ENCODE measurements around the gene DPH3.

DPH3 gene

DNA sequence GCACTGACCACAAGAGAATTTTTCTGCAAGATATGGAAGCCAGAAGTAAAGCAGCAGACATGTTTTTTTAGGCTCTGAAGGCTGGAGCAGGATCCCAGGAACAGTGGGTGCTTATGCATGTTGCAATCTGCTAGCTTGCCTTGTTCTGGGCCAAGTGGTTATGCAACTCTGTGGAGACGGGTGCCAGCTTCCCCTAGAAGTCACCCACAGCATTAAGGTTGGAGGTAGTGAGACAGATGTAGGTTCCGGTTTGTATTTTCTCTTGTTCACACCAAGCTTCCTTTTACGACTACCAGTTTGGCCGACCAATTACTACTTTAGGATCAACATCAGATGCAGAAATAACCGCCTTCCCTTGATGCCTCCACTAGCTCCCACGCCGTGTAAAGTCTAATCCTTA, 11.1 kb downstream of the DPH3 start:
- no peak for DNase-seq

DNA sequence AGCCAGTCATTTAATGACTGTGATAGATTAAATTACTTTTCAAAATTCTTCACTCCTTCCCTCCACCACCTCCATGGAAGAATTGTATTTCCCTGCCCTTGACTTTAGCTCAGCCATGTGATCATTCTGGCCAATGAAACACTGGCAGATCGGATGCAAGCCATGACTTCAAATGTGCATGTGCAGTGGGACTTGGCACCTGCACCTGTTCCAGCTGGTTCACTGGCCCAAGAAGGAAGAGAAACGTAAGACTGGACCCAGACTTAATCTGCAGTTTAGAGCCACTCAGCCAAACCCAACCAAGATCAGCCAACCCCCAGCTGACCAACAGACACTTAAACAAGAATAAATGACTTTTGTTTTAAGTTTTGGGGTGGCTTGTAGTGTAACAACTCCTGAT, 11.8 kb downstream of the DPH3 start:
- no peak for DNase-seq

DNA sequence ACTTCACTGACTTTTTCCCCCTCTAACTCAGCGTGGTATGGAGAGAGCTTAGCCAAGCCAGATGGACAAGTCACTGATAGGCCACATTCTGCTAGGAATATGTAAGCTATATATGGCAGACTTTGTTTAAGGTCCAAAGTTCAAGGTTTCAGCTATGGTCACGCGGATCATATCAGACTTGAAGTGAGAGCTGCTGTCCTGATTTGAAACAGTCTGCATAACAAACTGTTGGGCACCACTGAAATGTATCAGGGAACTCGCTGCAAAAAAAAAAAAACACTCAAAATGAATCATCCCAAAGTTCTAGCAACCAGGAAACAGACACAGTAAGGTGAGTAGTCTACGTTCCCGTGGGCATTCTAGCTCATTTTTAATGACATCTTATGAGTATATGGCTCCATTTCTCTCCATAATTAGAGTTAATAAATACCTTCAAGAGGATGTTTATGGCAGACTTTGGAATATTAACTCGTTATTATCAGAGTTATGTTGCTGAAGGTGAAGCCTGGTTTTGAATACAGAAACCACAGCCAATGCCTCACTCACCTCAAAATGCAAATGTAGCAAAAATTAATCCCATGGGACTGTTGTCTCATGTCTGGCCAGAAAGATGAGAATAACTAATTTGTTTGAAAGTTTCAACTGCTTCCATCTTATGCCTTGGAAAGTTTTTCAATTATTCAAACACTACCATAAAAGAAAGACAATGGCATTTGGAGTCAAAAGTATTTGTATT, 12.3 kb downstream of the DPH3 start:
- no peak for DNase-seq

DNA sequence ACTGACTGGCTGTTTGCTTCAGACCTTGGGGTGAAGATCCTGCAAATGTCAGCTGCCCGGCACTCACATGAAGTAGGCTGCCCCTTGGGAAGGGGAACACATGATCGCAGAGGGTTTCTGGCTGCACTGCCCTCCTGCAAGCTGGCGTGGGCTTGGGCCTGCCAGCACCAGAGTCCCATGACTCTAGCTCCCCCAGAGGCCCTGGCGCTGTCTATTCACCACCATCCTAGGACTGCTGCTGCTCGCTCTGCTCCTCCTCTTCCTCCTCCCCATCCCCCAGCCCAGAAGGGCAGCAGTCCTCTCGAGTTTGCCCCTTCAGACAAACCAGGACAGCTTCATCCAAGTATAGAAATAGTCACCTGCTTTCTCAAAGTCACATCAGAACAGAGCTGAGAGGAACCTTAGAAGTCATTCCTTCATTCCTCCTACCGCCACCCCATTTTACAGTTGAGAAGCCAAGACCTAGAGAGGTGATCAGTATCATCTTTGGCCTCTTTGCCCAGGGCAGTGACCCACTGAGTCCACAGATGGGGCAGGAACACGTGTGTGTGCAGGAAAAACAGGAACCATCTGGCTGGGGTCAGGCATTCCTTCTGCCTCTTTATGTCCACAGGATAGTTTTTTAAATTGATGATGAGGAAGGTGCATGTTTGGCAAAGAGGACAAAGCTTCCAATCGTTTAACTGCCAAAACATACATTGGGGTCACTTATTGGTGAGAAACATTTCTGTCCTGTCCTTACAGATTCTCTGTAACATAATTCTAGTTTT, 13.2 kb downstream of the DPH3 start:
- no peak for DNase-seq

DNA sequence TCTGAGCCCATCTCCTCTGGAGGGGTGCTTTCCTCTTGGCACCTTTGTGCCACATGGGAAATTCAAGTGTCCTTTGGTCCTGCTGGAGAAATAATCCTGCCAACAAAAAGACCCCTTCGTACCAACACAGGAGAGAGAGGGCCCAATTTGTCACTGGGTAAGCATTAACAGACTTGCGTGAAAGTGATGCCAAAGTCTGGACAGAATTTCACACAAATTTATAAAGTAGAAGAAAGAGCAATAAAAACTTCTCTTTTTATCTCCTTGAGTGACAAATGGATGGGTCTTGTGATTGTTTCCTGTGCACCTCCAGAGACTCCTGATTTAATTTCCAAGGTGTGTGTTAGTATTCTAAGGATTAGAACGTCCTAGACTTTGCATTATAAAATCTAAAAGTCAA, 14.9 kb downstream of the DPH3 start:
- DNase-seq = no peak

DNA sequence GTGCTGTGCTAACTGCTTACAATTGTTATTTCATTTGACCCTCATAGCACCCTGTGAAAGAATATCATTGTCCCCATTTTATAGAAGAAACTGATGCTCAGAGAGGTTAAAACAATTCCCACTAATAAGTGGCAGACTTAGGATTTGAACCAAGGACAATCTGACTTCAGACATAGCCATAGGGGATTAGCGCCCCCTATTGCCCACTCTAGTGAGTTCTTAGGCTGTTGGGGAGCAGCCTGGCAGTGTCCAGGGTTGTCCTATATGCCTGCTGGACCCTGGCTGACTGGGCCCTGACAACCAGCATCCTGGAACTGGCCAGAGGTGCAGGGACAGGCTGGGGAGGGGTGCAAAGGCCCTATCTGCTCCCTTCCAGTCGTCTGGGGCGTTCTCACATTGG, 15.4 kb downstream of the DPH3 start:
- DNase-seq = no peak

DNA sequence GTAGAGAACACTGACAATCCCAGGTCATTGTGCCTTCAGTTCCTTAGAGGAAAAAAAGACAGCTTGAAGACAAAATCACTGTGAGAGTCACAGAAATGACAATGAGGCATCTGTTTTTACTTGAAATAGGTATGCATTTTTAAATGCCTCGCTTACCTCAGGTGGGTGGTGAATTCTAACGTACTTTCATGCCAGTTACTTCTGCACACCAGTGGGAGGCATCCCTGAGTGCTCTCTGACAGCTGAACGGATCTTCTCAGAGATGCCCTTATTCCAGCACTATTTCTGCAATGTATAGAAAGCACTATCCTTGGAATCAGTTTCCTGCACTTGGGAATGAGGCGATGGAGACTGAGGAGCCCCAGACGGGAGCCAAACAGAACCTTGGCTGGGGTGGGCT, 16.2 kb downstream of the DPH3 start:
- no peak for DNase-seq

DNA sequence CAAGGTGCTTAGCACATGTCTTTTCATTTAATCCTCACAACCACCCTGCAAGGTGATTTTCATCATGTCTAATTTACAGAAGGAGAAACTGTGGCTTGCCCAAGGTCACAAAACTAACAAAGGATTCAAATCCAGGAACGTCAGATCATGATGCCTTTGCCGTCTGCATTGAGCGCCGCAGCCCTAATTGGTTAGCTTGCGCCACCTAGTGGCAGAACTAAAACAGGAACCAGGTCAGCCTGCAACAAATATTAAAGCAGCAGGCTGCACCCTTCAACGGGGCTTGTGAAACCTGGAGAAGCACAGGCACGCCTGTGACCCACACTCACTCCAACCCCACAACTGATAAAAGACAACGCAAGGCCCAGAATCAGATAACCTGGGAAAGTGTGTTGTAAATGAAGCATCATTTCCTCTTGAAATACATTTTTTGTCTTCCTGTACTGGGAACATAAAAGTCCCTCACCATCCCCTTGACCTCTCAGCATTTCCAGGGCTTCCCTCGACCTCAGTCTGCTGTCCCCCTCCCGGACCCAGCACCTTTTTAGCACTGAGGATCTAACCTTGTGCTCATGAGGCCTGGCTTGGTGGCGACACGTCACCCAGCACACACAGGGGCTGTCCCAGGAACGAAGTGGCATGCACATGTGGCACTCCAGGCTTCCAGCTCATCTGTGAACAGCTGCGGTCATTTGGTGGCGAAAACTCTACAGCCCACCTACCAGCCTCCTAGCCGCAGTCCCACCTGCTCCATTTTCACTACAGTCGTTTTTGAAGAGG, 17.3 kb downstream of the DPH3 start:
- peak; percentile 30 to 65 (median 46) for DNase-seq

DNA sequence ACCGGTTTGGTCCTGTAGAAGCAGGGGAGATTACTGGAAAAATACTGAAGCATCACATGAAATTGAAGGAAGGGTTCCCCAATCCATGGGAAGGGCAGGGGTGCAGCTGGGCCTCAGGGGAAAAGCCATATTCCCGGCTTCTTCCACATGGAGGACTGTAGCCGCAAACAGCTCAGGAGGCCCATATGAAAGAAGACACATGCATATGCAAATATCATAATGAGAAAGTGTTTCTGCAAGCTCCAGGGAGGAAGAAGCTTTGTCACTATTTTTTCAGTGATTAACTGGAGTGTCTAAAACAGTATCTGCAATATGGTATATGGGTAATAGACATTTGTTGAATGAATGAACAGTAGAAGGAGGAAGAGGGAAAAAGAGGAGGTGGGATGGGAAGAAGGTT, 19.1 kb downstream of the DPH3 start:
- DNase-seq = no peak

DNA sequence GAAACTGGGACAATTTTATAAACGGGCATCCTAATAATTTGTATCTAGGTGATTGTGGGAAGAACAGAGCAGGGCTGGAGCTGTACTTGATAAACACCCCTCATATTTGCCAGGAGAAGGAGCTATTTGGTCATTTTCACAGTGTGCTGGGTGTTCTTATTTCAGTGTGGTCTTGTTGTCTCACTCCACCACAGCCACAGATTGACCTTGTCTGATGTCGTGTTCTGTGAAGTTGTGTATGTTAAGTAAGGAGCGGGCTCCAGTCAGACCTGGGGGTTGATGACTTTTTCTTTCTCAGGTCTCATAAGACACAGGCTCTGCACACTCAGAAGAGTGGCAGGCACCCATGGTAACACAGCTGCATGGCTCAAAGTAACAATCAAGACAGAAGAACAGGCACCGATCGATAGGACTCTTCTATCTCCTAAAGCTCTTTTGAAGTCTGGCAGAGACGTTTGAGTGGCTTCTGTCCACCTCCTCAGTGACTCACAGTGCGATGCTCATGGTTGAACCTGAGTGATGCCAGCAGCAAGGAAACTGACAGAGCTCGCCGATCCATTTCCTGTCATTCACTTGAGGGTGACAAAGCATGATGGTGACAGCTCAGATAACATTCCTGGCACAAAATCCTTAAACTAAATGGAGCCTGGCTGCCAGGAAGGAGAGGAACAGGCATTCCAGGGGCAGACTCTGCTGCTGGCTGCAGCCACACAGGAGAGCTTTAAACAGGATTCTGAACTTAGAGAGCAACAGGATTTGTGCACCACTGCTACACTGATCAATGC, 20.8 kb downstream of the DPH3 start:
- no peak for DNase-seq

DNA sequence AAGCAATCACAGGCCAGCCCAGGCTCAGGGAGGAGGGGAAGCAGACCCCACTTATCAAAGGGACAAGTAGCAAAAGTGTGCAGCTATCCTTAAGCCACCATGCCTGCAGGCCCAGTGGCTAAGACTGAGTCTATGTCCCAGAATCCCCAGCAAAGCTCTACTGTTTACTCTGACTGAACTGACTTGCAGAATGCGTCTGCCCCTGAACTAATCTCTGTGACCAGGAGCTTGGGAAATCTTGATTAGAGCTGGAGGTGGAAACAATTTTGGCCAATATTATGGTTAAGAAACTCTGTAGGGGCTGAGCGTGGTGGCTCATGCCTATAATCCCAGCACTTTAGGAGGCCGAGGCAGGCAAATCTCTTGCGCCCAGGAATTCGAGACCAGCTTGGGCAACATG, 22.6 kb downstream of the DPH3 start:
- DNase-seq = no peak

DNA sequence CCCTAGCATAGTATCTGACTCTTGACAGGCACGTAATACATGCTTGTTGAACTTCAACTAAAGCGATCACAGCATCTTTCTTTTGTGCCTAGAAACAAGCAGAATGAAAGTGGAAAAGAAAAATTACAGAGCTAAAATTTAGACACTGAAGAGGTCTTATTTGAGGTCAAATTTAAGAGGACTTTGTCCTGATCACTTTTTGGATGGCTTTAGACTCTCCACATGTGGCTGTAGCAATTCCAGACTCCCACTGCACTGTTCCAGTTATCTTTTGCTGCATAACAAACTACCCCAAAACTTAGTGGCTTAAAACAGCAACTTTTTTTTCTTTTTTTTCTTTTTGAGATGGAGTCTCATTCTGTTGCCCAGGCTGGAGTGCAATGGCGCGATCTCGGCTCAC, 23.5 kb downstream of the DPH3 start:
- no peak for DNase-seq

DNA sequence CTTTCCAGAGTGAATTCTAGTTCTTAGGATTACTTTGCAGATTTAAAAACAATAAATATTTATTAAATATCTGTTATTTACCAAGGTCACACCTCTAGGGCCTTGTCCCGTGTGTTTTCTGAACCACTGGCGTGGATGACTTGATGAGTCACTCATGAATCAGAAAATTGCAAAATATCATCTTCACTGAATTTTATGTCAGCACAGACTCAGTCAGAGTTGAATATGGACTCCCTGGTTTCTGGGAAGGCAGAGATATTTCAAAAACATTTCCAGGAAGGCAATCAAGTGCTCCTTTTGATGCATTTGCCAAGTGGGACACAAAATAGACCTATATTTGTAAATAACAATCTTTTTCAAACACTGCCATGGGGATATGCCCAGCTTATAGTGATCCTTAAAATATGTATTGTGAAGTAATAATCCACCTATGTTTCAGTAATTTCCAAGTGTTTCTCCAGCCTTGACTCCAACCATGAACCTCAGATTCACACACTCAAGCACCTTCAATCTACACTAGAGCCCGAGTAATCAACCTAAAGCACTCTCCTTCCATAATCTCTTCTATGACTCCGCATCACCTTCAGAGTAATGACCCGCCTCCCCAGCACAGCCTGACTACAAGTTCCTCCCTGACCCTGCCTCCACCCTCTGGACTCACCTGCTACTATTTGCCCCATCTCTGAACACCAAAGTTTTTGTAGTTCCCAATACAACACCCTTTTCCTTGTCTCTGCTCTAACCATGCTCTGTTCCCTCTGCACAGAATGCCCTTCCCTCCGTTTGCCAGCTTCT, 24.3 kb downstream of the DPH3 start:
- DNase-seq = no peak

DNA sequence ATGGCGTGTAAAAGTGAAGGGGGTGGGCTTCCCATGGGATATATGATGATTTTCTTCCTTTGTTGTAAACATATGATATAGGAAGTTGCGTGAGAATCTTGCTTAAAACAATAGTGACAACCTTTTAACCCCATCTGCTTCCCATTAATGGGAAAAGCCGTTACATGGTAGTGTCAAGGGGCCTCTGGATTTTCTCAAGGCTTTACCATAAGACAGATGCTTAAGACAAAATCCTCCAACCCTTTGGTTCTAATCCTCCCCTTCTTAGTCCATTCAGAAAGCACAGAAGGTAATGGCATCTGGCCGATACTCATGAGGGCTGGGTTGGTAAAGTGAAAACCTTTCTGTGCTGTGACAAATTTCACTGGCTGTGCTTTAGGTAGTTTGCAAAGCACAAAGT, 25.0 kb downstream of the DPH3 start:
- DNase-seq = no peak

DNA sequence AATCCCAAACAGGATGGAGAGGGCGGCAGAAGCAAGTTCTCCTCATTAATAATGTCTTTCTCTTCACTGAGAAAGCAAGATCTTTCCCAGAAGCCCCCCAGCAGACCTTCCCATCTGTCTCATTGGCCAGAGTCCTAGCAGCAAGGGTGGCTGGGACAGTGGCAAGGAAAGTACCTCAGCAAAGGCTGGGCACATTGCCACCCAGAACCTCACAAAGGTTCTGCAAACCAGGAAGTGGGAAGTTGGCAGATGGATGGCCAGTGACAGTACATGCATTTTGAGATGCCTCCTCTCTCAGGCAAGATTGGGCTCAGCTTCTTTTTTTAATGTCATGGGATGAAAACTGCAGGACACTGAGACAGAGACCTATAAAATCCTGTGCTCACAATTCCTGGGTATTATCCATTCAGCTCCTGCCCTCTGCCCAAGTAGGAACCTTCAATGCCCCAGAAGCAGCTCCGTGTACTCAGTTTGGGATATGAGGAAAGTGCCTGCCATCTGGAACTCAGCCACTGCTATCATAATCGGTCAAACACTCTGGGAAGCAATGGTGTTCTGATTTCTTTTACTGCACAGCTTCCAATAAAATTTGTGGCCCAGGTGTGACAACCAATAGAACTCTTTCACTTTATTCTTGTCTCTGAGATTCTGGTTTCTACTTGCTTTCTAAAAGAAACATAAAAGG, 25.5 kb downstream of the DPH3 start:
- DNase-seq = no peak

DNA sequence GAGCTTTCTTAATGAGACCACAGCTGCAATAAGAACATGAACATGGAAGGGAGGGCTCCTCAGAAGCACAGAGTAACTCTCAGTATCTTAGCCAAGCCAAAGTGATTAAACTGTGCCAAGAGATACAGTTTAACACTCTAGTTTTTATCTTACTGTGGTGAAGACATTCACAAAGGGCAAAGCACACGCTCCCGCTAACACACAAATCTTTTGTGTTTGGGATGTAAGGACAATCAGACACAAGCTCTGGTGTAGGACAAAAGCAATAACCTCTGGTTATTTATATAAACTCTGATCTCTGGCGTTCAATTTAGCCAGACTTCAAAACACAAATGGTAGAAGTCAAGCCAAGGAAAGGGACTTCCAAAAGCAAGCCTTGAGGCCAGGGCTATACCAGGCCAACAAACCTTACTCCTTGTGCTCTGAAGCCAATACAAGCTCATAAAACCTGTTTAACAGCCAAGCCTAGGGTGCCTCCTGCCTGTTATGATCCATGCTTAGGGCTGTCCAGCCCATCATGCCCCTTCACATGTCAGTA, 27.8 kb downstream of the DPH3 start:
- no peak for DNase-seq

DNA sequence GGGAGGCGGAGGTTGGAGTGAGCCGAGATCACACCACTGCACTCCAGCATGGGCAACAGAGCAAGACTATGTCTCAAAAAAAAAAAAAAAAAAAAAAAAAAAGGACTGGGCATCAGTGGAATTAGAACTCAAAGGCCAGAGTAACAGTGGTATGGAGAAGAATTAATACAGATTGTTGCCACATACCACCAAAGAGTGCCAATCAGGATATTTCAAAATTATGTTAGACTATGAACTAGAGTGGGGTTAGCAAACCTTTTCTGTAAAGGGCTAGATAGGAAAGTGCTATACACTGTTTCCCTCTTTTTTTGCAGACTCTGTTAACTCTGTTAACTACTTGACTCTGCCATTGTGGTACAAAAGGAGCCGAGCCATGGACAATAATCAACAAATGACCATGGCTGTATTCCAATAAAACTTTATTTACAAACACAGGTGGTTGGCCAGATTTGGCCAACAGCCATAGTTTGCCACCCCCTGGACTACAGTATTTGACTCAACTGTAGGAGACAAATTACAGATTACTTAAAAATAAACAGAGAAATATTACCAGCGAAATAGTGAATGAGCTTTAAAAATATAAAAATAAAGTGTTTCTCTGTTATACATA, 28.6 kb downstream of the DPH3 start:
- DNase-seq = no peak

DNA sequence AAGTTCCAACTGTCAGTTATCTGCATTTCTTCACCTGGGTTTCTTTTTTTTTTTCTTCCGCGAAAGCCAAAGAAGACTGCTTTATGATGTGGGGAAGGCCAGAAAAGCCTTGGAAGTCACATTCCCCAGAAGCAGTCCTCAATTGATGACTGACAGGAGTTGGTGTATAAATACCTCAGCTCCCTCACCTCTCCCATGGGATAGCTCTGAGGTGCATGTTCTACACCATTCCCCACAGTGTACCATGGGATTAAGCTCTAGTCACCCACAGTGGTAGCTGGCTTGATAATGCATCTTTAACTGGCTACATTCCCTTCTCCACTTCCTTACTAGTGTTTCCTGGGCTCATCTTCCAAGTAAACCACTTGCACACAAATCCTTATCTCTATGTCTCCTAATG, 30.5 kb downstream of the DPH3 start:
- DNase-seq = no peak

DNA sequence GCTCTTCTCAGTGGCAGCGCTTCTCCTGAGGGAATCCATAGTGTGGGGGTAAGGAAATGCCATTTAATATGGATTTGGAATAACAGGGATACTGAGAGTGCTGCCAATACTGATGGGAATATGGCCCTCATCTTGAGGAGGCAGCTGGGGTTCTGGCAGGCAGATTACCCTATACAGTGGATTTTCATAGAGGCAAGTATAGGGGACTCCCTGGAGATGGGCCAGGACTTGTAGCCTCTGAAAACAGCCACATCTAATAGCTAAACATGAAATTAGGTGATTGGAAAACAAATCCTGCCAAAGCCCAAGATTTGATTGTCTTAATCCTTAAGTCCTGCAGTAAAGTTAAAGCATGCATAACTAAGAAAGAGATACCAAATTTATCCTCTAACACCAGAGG, 30.9 kb downstream of the DPH3 start:
- DNase-seq = no peak

DNA sequence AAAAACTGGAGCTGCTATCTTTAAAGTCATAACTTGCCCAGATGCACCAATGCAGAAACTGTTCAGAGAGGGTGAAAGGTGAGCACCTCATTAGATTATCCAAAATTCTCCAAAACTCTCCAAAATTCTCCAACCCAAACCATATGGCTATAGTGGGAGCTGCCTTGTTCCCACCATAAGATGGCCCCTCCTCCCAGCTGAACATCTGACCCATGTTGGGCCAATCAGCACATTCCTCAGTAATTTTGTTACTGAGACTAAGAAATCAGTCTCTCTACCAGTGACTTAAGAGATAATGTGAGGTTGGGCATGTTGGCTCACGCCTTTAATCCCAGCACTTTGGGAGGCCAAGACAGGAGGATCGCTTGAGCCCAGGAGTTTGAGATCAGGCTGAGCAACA, 32.8 kb downstream of the DPH3 start:
- DNase-seq = no peak

DNA sequence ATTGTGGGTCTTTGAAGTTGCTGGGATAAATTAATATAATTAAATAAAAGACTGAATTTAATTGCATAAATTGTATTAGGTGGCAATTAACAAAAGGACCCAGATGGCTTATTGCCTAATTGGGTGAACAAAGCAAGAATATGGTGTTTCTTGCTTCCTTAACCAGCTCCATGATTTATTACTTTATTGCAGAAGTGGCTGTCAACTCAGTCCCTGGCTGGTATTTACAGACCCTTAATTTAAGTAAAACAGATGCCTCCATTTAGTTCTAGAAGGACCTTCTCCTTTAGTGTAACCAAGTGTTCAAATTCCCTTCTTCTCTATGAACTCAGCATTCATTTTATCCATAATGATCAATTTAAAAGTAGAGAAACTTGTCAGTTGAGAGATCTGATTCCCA, 35.1 kb downstream of the DPH3 start:
- DNase-seq = no peak

Measured in activated naive CD4-positive, alpha-beta T cell (primary cell).